Measurements from ENCODE around the gene SGSM2. TPM values are rescaled to one million over a fixed set of nuclear protein-coding genes. Genes with fewer than 3 reads are reported as not detected.

The SGSM2 gene
- total and polyA plus RNA-seq, 2 of the 8 experiments (the other 6 are each of a cell fraction or from before 2014, with no cell fraction given): 44.5 to 77.7 TPM

GRCh38 chr17:2386400-2387085 is 49.2 kb downstream of the SGSM2 start:
- H3K9ac ChIP-seq (replicated peaks in 1 of 4; ENCODE audit: extremely low read depth in 1 of 4, low read depth in 3 of 4, low read length in 3 of 4): no peak overlapping the region
- peaks cover 0 to 10% of the 10 kb centered on the region in 2 experiments; a peak in 1 of 4 replicates for H3K79me2 ChIP-seq (ENCODE audit: control insufficient read depth in 1 of 2, insufficient read depth in 2 of 2, low read length in 2 of 2)
- no peak overlapping the region for H3K23ac ChIP-seq (ENCODE audit: insufficient read length)
- DNase-seq (ENCODE audit: low read depth in 1 of 2, low spot score in 2 of 2) (no peak), FAIRE-seq (no peak)
- H4K91ac ChIP-seq (replicated peaks; ENCODE audit: insufficient read length, low read length): no peak overlapping the region
- no peak overlapping the region for H2AK5ac ChIP-seq (ENCODE audit: low read depth, low read length)
- H3K9me3 ChIP-seq (ENCODE audit: insufficient read depth in 2 of 2, low read depth in 1 of 2, low read length in 1 of 2): no peaks in the 10 kb centered on the region
- H2BK15ac ChIP-seq (ENCODE audit: low read length): no peak overlapping the region
- POLR2A ChIA-PET (ENCODE audit: partially characterized antibody): interaction anchor here (1.1 to 15.4 kb wide), 4 partner anchors 15 to 25 kb away, joined by 3 to 193 read pairs (median 22); partner anchors contain the start of gene MNT
- CTCF ChIA-PET (ENCODE audit: partially characterized antibody): interaction anchor here (0.8 to 11.8 kb wide), 3 partner anchors 17 to 30 kb away, joined by 4 to 209 read pairs (median 9); no protein-coding TSS in a partner anchor
- H3K18ac ChIP-seq (ENCODE audit: extremely low read depth, low read length): no peak overlapping the region
- H3K79me1 ChIP-seq (ENCODE audit: low read depth, low read length): peaks cover 5% of the 10 kb centered on the region; the same call in 1 of the 2 replicates
- WGBS, 2 experiments (ENCODE audit: extremely low coverage in 1 of 2, insufficient coverage in 1 of 2, insufficient read length in 1 of 2, insufficient replicate concordance in 2 of 2, low coverage in 1 of 2, low lambda C conversion rate in 2 of 2, missing lambda C conversion rate in 1 of 2): 92% methylated on average over 21 of the region's 22 CpGs; no CpG with 5 or more reads in 1 of the 2 experiments
- H4K8ac ChIP-seq (ENCODE audit: extremely low read depth, insufficient read depth, low read length): no peak overlapping the region; the same call in 1 of the 2 replicates
- TF ChIP-seq ATF2 (IDR thresholded peaks at IDR 0.05; ENCODE audit: low read length) (no peak), ASH2L (IDR thresholded peaks at IDR 0.05; ENCODE audit: low read length) (no peak), POU5F1 (IDR thresholded peaks at IDR 0.05; ENCODE audit: low read depth, low read length) (no peak), GTF2F1 (IDR thresholded peaks at IDR 0.05; ENCODE audit: borderline replicate concordance, low read depth, low read length) (no peak), CBX5 (IDR thresholded peaks at IDR 0.05; ENCODE audit: low read depth, low read length) (no peak), GABPA (IDR thresholded peaks at IDR 0.05; ENCODE audit: borderline replicate concordance, insufficient read depth, low read length) (no peak), TAF7 (optimal IDR thresholded peaks at IDR 0.05; ENCODE audit: borderline replicate concordance, low read depth, low read length) (no peak)
- H2BK20ac ChIP-seq (ENCODE audit: low read length): no peak overlapping the region
- no peak overlapping the region for H3K4me2 ChIP-seq (ENCODE audit: insufficient read depth in 1 of 2, low read depth in 2 of 2, low read length in 2 of 2)
- H3K36me3 ChIP-seq (ENCODE audit: control insufficient read depth in 2 of 4, insufficient read depth in 4 of 4, low read length in 3 of 4): peaks cover 0 to 8% (median 5%) of the 10 kb centered on the region in 4 experiments; a peak in 3 of 8 replicates
- H3K27ac ChIP-seq (ENCODE audit: low read depth, low read length): no peak overlapping the region
- no peak overlapping the region for H3K14ac ChIP-seq (ENCODE audit: insufficient read length)
- H3K4me3 ChIP-seq (ENCODE audit: extremely low read depth in 1 of 4, insufficient read depth in 2 of 4, low read depth in 3 of 4, low read length in 4 of 4): no peak overlapping the region
- H3K56ac ChIP-seq (replicated peaks; ENCODE audit: insufficient read length, low read depth, low read length): no peak overlapping the region
- no peaks in the 10 kb centered on the region for H3K23me2 ChIP-seq (ENCODE audit: low read depth, low read length)
- H4K5ac ChIP-seq (ENCODE audit: insufficient read length, low read depth, low read length): no peak overlapping the region
- H2BK120ac ChIP-seq (replicated peaks; ENCODE audit: low read depth, low read length): no peak overlapping the region
- H2AFZ ChIP-seq (ENCODE audit: low read length): no peak overlapping the region
- no peaks in the 10 kb centered on the region for H3K27me3 ChIP-seq (replicated peaks in 1 of 4; ENCODE audit: control insufficient read depth in 3 of 4, extremely low read depth in 1 of 4, insufficient read depth in 3 of 4, low read length in 3 of 4)
- H2BK5ac ChIP-seq (ENCODE audit: low read depth, low read length): no peak overlapping the region
- peaks cover 0 to 15% (median 7%) of the 10 kb centered on the region in 4 experiments; a peak in 5 of 7 replicates for H3K4me1 ChIP-seq (replicated peaks in 1 of 4; ENCODE audit: control insufficient read depth in 3 of 4, insufficient read depth in 4 of 4, low read length in 3 of 4)
- no peak overlapping the region for H2BK12ac ChIP-seq (ENCODE audit: low read depth, low read length)
- no peak overlapping the region for H3K4ac ChIP-seq (replicated peaks; ENCODE audit: insufficient read length, low read depth, low read length)
- peaks cover 9% of the 10 kb centered on the region in 2 experiments for H4K20me1 ChIP-seq (replicated peaks in 1 of 2; ENCODE audit: control insufficient read depth in 1 of 2, insufficient read depth in 2 of 2, low read length in 2 of 2)

Data from H1 (cell line).